Hematopoietic multipotent progenitor cell treated with erythropoietin and hydrocortisone succinate and interleukin-3 and kit ligand, for 15 days (in vitro differentiated cells): Measurements from ENCODE around the gene PBX3.

Source experiments
- DNase-seq: peaks from one replicate; pipeline ENCODE4 v3.0.0-alpha.2; 2015; ENCODE audit warnings: low spot score

Gene PBX3

GRCh38 chr9:125908966-125909365 is 161.8 kb downstream of the PBX3 start:
- DNase-seq = no peak

GRCh38 chr9:125909459-125909858 is 162.3 kb downstream of the PBX3 start:
- no peak for DNase-seq

GRCh38 chr9:125910286-125910685 is 163.1 kb downstream of the PBX3 start:
- DNase-seq = no peak

- DNase-seq = no peak
Measured at GRCh38 chr9:125911861-125912644, 164.9 kb downstream of the PBX3 start.

- DNase-seq = no peak
Measured at GRCh38 chr9:125912667-125913066, 165.5 kb downstream of the PBX3 start.

GRCh38 chr9:125913551-125913950 is 166.4 kb downstream of the PBX3 start:
- DNase-seq = no peak

- DNase-seq = no peak
Measured at GRCh38 chr9:125914411-125914810, 167.2 kb downstream of the PBX3 start.

GRCh38 chr9:125915606-125916005 is 168.4 kb downstream of the PBX3 start:
- DNase-seq = no peak

- DNase-seq = no peak
Measured at GRCh38 chr9:125919565-125919964, 172.4 kb downstream of the PBX3 start.

GRCh38 chr9:125920402-125920801 is 173.2 kb downstream of the PBX3 start:
- no peak for DNase-seq

- no peak for DNase-seq
Measured at GRCh38 chr9:125922854-125923253, 175.7 kb downstream of the PBX3 start.

GRCh38 chr9:125924351-125924750 is 177.2 kb downstream of the PBX3 start:
- DNase-seq = no peak

- DNase-seq = no peak
Measured at GRCh38 chr9:125926936-125927335, 179.8 kb downstream of the PBX3 start.

GRCh38 chr9:125929846-125930245 is 182.7 kb downstream of the PBX3 start:
- DNase-seq = no peak

- no peak for DNase-seq
Measured at GRCh38 chr9:125931211-125931610, 184.0 kb downstream of the PBX3 start.

GRCh38 chr9:125932012-125932411 is 184.8 kb downstream of the PBX3 start:
- no peak for DNase-seq

- no peak for DNase-seq
Measured at GRCh38 chr9:125932746-125933455, 185.7 kb downstream of the PBX3 start.

- no peak for DNase-seq
Measured at GRCh38 chr9:125942125-125942524, 195.0 kb downstream of the PBX3 start.

- no peak for DNase-seq
Measured at GRCh38 chr9:125943831-125944230, 196.7 kb downstream of the PBX3 start.

GRCh38 chr9:125946397-125946796 is 199.2 kb downstream of the PBX3 start:
- DNase-seq = no peak

GRCh38 chr9:125948887-125949596 is 201.9 kb downstream of the PBX3 start:
- no peak for DNase-seq

GRCh38 chr9:125949703-125950460 is 202.7 kb downstream of the PBX3 start:
- no peak for DNase-seq
